Measurements from ENCODE around the gene CD28. TPM values are rescaled to one million over a fixed set of nuclear protein-coding genes. Genes with fewer than 3 reads are reported as not detected.

CD28 gene
- total RNA-seq, 1 donor from 2014 or later: not detected

DNA sequence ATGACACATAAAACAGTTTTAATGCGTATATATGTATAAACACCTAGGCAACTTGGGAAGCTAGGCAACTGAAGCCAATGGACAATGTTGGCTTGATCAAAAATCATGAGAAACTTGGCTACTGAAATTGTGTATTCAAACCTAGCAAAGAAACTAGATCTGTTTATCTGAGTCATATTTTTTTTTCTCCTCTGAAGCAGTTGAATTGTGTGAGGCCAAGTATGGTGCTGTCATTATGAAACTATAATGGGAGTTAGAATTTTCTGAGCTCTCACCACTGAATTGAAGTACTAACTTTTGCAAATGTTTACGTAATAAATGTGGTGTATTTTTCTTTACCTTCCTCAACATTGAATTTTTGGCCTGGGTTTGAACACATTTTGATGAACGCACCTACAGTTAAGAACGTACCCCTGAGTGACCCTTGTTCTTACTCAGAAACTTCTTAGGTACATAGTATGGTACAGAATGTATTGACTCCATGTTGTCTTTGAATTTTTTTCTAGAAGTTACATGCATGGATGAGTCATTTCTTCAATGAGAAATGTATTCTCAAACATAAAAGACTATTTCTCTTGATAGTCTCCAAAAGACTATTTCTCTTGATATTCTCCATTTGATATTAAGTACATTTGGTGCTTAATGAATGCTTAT, 23.8 kb downstream of the CD28 start:
- no peak overlapping the region for H3K27ac Mint-ChIP-seq (ENCODE audit: unreplicated experiment)
- no peaks in the 10 kb centered on the region for H3K9me3 Mint-ChIP-seq (ENCODE audit: unreplicated experiment)
- no peak for DNase-seq (ENCODE audit: extremely low spot score, unreplicated experiment)
- no peaks in the 10 kb centered on the region for H3K27me3 Mint-ChIP-seq (ENCODE audit: unreplicated experiment)
- TF ChIP-seq, protein P1, sequence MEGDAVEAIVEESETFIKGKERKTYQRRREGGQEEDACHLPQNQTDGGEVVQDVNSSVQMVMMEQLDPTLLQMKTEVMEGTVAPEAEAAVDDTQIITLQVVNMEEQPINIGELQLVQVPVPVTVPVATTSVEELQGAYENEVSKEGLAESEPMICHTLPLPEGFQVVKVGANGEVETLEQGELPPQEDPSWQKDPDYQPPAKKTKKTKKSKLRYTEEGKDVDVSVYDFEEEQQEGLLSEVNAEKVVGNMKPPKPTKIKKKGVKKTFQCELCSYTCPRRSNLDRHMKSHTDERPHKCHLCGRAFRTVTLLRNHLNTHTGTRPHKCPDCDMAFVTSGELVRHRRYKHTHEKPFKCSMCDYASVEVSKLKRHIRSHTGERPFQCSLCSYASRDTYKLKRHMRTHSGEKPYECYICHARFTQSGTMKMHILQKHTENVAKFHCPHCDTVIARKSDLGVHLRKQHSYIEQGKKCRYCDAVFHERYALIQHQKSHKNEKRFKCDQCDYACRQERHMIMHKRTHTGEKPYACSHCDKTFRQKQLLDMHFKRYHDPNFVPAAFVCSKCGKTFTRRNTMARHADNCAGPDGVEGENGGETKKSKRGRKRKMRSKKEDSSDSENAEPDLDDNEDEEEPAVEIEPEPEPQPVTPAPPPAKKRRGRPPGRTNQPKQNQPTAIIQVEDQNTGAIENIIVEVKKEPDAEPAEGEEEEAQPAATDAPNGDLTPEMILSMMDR (IDR thresholded peaks at IDR 0.05): no peak
- peaks cover 5% of the 10 kb centered on the region for H3K4me1 Mint-ChIP-seq (ENCODE audit: unreplicated experiment)
- H3K36me3 Mint-ChIP-seq (ENCODE audit: unreplicated experiment): no peaks in the 10 kb centered on the region
- H3K4me3 Mint-ChIP-seq (ENCODE audit: unreplicated experiment): no peak overlapping the region

DNA sequence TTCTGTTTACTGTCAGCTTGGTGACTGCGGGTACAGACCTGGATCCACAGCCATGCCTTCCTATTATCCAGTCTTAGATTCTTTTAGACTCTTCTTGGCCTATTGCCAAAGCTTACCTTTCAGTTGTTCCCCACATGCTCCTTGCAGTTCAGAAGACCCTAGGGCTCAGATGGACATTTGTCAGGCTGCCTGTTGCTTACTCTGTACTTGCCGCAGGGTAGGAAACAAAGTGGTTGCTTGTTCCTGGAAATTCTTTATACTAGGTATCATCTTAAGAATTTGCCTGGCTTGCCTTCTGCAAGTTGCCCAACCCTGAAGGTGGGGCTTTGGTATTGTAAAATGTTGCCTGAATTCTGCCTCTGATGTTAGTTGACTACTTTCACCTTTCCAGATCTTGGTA, 24.4 kb downstream of the CD28 start:
- no peak for DNase-seq (ENCODE audit: extremely low spot score, unreplicated experiment)
- TF ChIP-seq, protein P1 (IDR thresholded peaks at IDR 0.05): no peak
- H3K4me3 Mint-ChIP-seq (ENCODE audit: unreplicated experiment): no peak overlapping the region
- H3K4me1 Mint-ChIP-seq (ENCODE audit: unreplicated experiment): peaks cover 5% of the 10 kb centered on the region
- H3K36me3 Mint-ChIP-seq (ENCODE audit: unreplicated experiment): no peaks in the 10 kb centered on the region
- no peaks in the 10 kb centered on the region for H3K27me3 Mint-ChIP-seq (ENCODE audit: unreplicated experiment)
- H3K27ac Mint-ChIP-seq (ENCODE audit: unreplicated experiment): no peak overlapping the region
- no peaks in the 10 kb centered on the region for H3K9me3 Mint-ChIP-seq (ENCODE audit: unreplicated experiment)

DNA sequence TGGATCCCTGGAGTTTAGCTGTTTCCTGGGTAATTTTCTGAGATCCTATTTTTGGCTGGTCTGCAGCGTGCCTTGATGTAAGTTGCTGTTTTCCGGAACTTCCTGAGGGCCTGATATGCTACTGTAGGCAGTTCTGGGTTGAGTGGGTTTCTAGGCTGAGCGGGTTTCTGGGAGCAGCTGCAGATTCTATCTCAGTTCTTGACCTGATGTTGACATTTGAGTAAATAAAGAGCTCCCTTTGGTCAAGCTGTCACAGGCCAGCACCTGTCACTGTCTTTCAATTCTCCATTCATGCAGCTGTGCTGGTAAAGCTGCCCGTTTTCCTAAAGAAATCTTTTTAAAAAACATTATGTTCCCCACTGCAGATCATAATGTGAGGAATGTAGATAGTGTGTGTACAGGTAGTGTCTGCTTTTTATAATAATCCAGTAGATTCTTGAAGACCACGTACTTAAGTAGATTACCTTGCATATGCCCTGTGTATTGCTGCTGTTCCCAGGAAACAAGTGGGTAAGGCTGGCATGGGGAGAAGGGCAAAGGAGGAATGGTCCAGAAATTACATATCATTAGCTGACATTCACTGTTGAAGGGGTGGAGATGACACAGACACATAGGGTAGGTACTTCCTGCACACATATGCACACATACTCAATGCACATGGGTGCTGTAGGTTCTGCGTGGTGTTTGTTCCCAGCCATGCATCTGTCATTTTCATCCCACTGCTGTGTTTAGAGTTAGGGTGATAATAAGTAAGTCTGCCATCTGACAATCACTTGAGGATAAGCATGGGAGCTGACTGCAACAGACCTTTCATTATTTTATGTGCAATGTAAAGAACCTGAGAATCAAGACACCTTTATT, 25.9 kb downstream of the CD28 start:
- H3K9me3 Mint-ChIP-seq (ENCODE audit: unreplicated experiment): no peaks in the 10 kb centered on the region
- TF ChIP-seq, protein P1 (IDR thresholded peaks at IDR 0.05): no peak
- H3K4me3 Mint-ChIP-seq (ENCODE audit: unreplicated experiment): no peak overlapping the region
- H3K36me3 Mint-ChIP-seq (ENCODE audit: unreplicated experiment): no peaks in the 10 kb centered on the region
- no peak for DNase-seq (ENCODE audit: extremely low spot score, unreplicated experiment)
- peaks cover 7% of the 10 kb centered on the region for H3K4me1 Mint-ChIP-seq (ENCODE audit: unreplicated experiment)
- no peak overlapping the region for H3K27ac Mint-ChIP-seq (ENCODE audit: unreplicated experiment)
- H3K27me3 Mint-ChIP-seq (ENCODE audit: unreplicated experiment): no peaks in the 10 kb centered on the region

DNA sequence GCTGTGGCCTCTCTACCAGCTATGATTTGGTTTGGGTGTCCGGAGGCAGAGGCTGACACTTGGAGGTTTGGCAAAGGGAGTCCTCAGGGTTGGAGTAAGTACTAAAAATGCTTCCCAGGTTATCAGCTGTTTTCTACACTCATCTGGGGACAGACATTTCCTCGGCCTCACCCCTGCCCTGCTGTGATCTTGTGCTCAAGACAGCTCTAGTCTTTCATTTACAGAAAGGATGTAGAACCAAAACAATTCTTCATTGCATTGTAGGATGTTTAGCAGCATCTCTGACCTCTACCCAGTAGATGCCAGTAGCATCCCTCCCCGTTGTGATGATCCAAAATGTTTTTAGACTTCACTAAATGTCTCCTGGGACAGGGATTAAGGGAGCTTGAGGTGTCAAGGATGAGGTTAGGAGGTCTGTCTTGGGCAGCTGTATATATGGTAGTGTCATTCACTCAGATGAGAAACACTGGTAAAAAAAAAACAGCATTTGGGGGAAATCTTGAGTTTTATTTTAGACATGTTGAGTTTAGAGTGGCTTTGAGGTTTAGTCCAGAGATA, 26.6 kb downstream of the CD28 start:
- DNase-seq (ENCODE audit: extremely low spot score, unreplicated experiment): no peak
- Mint-ChIP-seq H3K27ac (ENCODE audit: unreplicated experiment) (no peak overlapping the region), H3K4me3 (ENCODE audit: unreplicated experiment) (no peak overlapping the region), H3K36me3 (ENCODE audit: unreplicated experiment) (no peaks in the 10 kb centered on the region), H3K4me1 (ENCODE audit: unreplicated experiment) (peaks cover 7% of the 10 kb centered on the region), H3K27me3 (ENCODE audit: unreplicated experiment) (no peaks in the 10 kb centered on the region), H3K9me3 (ENCODE audit: unreplicated experiment) (no peaks in the 10 kb centered on the region)
- TF ChIP-seq, protein P1 (IDR thresholded peaks at IDR 0.05): no peak

DNA sequence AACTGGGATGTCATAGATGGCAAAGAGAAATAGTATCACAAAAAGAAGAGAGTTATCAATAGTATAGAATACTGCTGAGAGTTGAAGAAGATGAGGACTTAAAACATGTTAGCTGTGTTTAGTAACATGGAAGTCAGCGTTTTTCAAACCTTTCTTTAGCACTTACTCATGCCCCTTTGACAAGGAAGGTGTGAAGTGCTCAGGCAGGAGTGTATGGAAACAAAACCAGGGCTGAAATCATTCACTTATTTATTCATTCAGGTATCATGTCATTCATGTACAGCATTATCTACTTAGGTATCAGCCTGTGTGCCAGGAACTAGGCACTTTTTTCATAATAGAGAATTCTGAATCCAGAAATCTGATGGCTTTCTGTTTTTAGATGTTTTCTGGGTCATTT, 27.2 kb downstream of the CD28 start:
- TF ChIP-seq, protein P1 (IDR thresholded peaks at IDR 0.05): no peak
- Mint-ChIP-seq H3K9me3 (ENCODE audit: unreplicated experiment) (no peaks in the 10 kb centered on the region), H3K27ac (ENCODE audit: unreplicated experiment) (no peak overlapping the region), H3K4me1 (ENCODE audit: unreplicated experiment) (peaks cover 7% of the 10 kb centered on the region), H3K27me3 (ENCODE audit: unreplicated experiment) (no peaks in the 10 kb centered on the region), H3K4me3 (ENCODE audit: unreplicated experiment) (no peak overlapping the region), H3K36me3 (ENCODE audit: unreplicated experiment) (no peaks in the 10 kb centered on the region)
- DNase-seq (ENCODE audit: extremely low spot score, unreplicated experiment): no peak

Measured in osteocyte (in vitro differentiated cells).